IMR-90 (cell line): ENCODE measurements around the gene LARP1. TPM values are rescaled to one million over a fixed set of nuclear protein-coding genes. Genes with fewer than 3 reads are reported as not detected.

Source experiments
- ATAC-seq: fragments of 200-7000 bp; cut with Tn5 transposase; 2 replicates; pipeline ENCODE4 v1.9.1; 2020; ENCODE audit warnings: low read depth, mild to moderate bottlenecking, moderate library complexity
- BruUV-seq: library from RNA; stranded (reverse); fragments of 400-500 nt; replicated peaks from 2 replicates; lab custom pipeline; 2021; lab: Mats Ljungman, UMichigan
- CTCF ChIA-PET: fragments of 300-600 bp; formaldehyde crosslinking; extraction: SDS; loops from one replicate; lab custom pipeline; 2021; ENCODE audit warnings: antibody characterized with exemption; lab: Yijun Ruan, JAX
- POLR2A ChIA-PET: fragments of 300-600 bp; sonication (Branson Sonifier 250); formaldehyde crosslinking; loops from one replicate; lab custom pipeline; 2022; ENCODE audit warnings: antibody characterized with exemption; ENCODE audit not compliant: unreplicated experiment; lab: Charles Lee
- DNase-seq: peaks from one replicate; pipeline ENCODE4 v3.0.0; 2013
- H2AFZ ChIP-seq: replicated peaks from 2 replicates; pipeline ENCODE3; 2013; ENCODE audit warnings: low read length, mild to moderate bottlenecking; ENCODE audit not compliant: poor library complexity
- H2AK5ac ChIP-seq: 2 replicates; pipeline ENCODE4 v1.6.1; 2013; ENCODE audit warnings: low read depth, low read length, inconsistent platforms
- H2AK9ac ChIP-seq: replicated peaks from 2 replicates; pipeline ENCODE3; 2013; ENCODE audit warnings: mild to moderate bottlenecking, low read depth, low read length, moderate library complexity; ENCODE audit not compliant: poor library complexity
- H2BK120ac ChIP-seq: 2 replicates; pipeline ENCODE4 v1.6.1; 2013; ENCODE audit warnings: low read depth, low read length, inconsistent platforms
- H2BK15ac ChIP-seq: 3 replicates; pipeline ENCODE4 v1.6.1; 2013; ENCODE audit warnings: low read depth, low read length, inconsistent platforms
- H2BK20ac ChIP-seq: 2 replicates; pipeline ENCODE4 v1.6.1; 2013; ENCODE audit warnings: low read depth, mild to moderate bottlenecking, inconsistent platforms, low read length, moderate library complexity
- H2BK5ac ChIP-seq: 2 replicates; pipeline ENCODE4 v1.6.1; 2013; ENCODE audit warnings: mild to moderate bottlenecking, low read depth, low read length, inconsistent platforms; ENCODE audit not compliant: poor library complexity, severe bottlenecking
- H3K14ac ChIP-seq: replicated peaks from 2 replicates; pipeline ENCODE4 v1.6.1; 2013; ENCODE audit warnings: low read depth, low read length, inconsistent platforms
- H3K18ac ChIP-seq: 2 replicates; pipeline ENCODE4 v1.6.1; 2013; ENCODE audit warnings: low read depth, low read length, control low read depth
- H3K23ac ChIP-seq: 2 replicates; pipeline ENCODE4 v1.6.1; 2013; ENCODE audit warnings: low read depth, low read length, inconsistent platforms
- H3K27ac ChIP-seq: 2 replicates; pipeline ENCODE4 v1.5.1; 2013; ENCODE audit warnings: mild to moderate bottlenecking, control low read depth, low read length; ENCODE audit not compliant: insufficient read depth
- H3K27me3 ChIP-seq: 2 replicates; pipeline ENCODE4 v1.6.1; 2013; ENCODE audit warnings: low read length; ENCODE audit not compliant: control insufficient read depth, insufficient read depth
- H3K36me3 ChIP-seq: 2 replicates; pipeline ENCODE4 v1.6.1; 2013; ENCODE audit warnings: low read length, mixed read lengths; ENCODE audit not compliant: control insufficient read depth, insufficient read depth
- H3K4ac ChIP-seq: 2 replicates; pipeline ENCODE4 v1.6.1; 2013; ENCODE audit warnings: low read depth, low read length, inconsistent platforms
- H3K4me1 ChIP-seq: 2 replicates; pipeline ENCODE4 v1.6.1; 2013; ENCODE audit warnings: low read length, mixed read lengths; ENCODE audit not compliant: control insufficient read depth, insufficient read depth
- H3K4me2 ChIP-seq: 2 replicates; pipeline ENCODE4 v1.6.1; 2013; ENCODE audit warnings: low read depth, mild to moderate bottlenecking, control low read depth, low read length, moderate library complexity
- H3K4me3 ChIP-seq: 2 replicates; pipeline ENCODE4 v1.5.1; 2013; ENCODE audit warnings: low read depth, mild to moderate bottlenecking, control low read depth, low read length, moderate library complexity; ENCODE audit not compliant: insufficient read depth
- H3K56ac ChIP-seq: 2 replicates; pipeline ENCODE4 v1.6.1; 2013; ENCODE audit warnings: low read length, inconsistent platforms; ENCODE audit not compliant: insufficient read depth; ENCODE audit errors: extremely low read depth
- H3K79me1 ChIP-seq, 2 experiments: 2 replicates each; pipeline ENCODE4 v1.6.1; 2013; ENCODE audit warnings: low read length in 2 of 2, inconsistent platforms in 1 of 2, low read depth in 1 of 2
- H3K9ac ChIP-seq: 2 replicates; pipeline ENCODE4 v1.6.1; 2013; ENCODE audit warnings: low read depth, low read length, control low read depth
- H3K9me1 ChIP-seq: 2 replicates; pipeline ENCODE4 v1.6.1; 2013; ENCODE audit warnings: low read length, inconsistent platforms; ENCODE audit not compliant: insufficient read depth
- H3K9me3 ChIP-seq: 2 replicates; pipeline ENCODE4 v1.6.1; 2013; ENCODE audit warnings: low read length; ENCODE audit not compliant: control insufficient read depth, insufficient read depth
- H4K20me1 ChIP-seq: 2 replicates; pipeline ENCODE4 v1.6.1; 2013; ENCODE audit warnings: low read length, inconsistent platforms; ENCODE audit not compliant: insufficient read depth
- H4K5ac ChIP-seq: 2 replicates; pipeline ENCODE4 v1.6.1; 2013; ENCODE audit warnings: mild to moderate bottlenecking, low read depth, low read length, control low read depth
- H4K8ac ChIP-seq, 2 experiments: 2 replicates each; pipeline ENCODE4 v1.6.1; 2013; ENCODE audit warnings: low read depth in 2 of 2, low read length in 2 of 2, control low read depth in 1 of 2, inconsistent platforms in 1 of 2
- H4K91ac ChIP-seq: 2 replicates; pipeline ENCODE4 v1.6.1; 2013; ENCODE audit warnings: low read depth, low read length, inconsistent platforms; ENCODE audit not compliant: insufficient read depth
- NFE2L2 ChIP-seq: fragments of 150-350 bp; IDR thresholded peaks from 2 replicates; pipeline ENCODE4 v1.6.1; 2016; ENCODE audit warnings: low read depth, mild to moderate bottlenecking, low read length
- POLR2A ChIP-seq: IDR thresholded peaks from 2 replicates; pipeline ENCODE4 v1.6.1; 2012; ENCODE audit warnings: mild to moderate bottlenecking, low read depth, low read length
- RAD21 ChIP-seq: IDR thresholded peaks from 2 replicates; pipeline ENCODE4 v1.6.1; 2012; ENCODE audit warnings: low read length, improper control_type of control experiment
- RCOR1 ChIP-seq: IDR thresholded peaks from 2 replicates; pipeline ENCODE4 v1.6.1; 2012; ENCODE audit warnings: mild to moderate bottlenecking, low read length, improper control_type of control experiment; ENCODE audit not compliant: insufficient replicate concordance
- WGBS, 2 experiments: methylation state at CpG; one replicate each; pipeline versions ENCODE4 v1.1.5 to v1.1.7; 2013; ENCODE audit warnings: missing lambda C conversion rate in 2 of 2; ENCODE audit not compliant: insufficient read length in 1 of 2; ENCODE audit errors: extremely low coverage in 2 of 2; 5-methylcytosine and 5-hydroxymethylcytosine counted together
- dilution Hi-C: fragments of 300-500 bp; cut with HindIII; formaldehyde crosslinking; loops from one replicate; pipeline ENCODE4 v1.14.3; 2018; ENCODE audit warnings: low sequenced_read_pairs; ENCODE audit not compliant: unreplicated experiment
- in situ Hi-C: fragments of 300-500 bp; cut with MboI; formaldehyde crosslinking; loops from 3 replicates; pipeline ENCODE4 v1.14.3; 2019; ENCODE audit warnings: low sequenced_read_pairs, inconsistent platforms, mixed read lengths
- intact Hi-C: fragments of 100-400 bp; cut with micrococcal nuclease; formaldehyde crosslinking; loops from 2 replicates; pipeline ENCODE4 v1.10.0; 2022
- polyA plus RNA-seq, 3 experiments: library from polyadenylated mRNA; depleted of rRNA; stranded (reverse); fragments of >200 nt; gene quantifications; 2 replicates each; pipeline ENCODE4 v1.2.3, GENCODE V29; 2012; ENCODE audit warnings: low replicate concordance in 1 of 3
- total RNA-seq: library from RNA; depleted of rRNA; stranded (reverse); fragments of >200 nt; gene quantifications from 2 replicates; pipeline ENCODE4 v1.2.3, GENCODE V29; 2012

LARP1 gene
- total and polyA plus RNA-seq, 2 of the 4 experiments (the other 2 are of a cell fraction): 47.3 to 77.4 TPM

GRCh38 chr5:154783774-154784460 is 28.7 kb downstream of the LARP1 start:
- Histone ChIP-seq H4K5ac (no peak overlapping the region), H2BK120ac (no peak overlapping the region), H3K79me1 (peaks cover 27 to 91% of the 10 kb centered on the region in 2 experiments), H2AFZ (no peak overlapping the region), H3K23ac (no peak overlapping the region), H2BK15ac (no peak overlapping the region), H3K36me3 (no peaks in the 10 kb centered on the region), H4K20me1 (peaks cover 99% of the 10 kb centered on the region), H3K56ac (no peak overlapping the region), H3K4me1 (peaks cover 28% of the 10 kb centered on the region), H2AK5ac (no peak overlapping the region), H3K4me2 (no peak overlapping the region), H3K9me3 (no peaks in the 10 kb centered on the region), H4K8ac (no peak overlapping the region), H3K4me3 (no peak overlapping the region), H4K91ac (no peak overlapping the region), H3K18ac (no peak overlapping the region), H2BK20ac (no peak overlapping the region), H3K27me3 (no peaks in the 10 kb centered on the region), H3K4ac (no peak overlapping the region), H2AK9ac (no peak overlapping the region), H3K9me1 (peaks cover 46% of the 10 kb centered on the region), H3K14ac (no peak overlapping the region), H3K9ac (no peak overlapping the region), H3K27ac (no peak overlapping the region), H2BK5ac (no peak overlapping the region)
- 85% methylated on average over 2 of the region's 11 CpGs; no CpG with 5 or more reads in 1 of the 2 experiments for WGBS, 2 experiments
- peak; percentile 32 for DNase-seq
- ChIA-PET CTCF (no interaction called here), POLR2A (no interaction called here)
- ATAC-seq: 0 out of 2 replicates have a peak, but pooled peaks have one; percentile 16
- dilution Hi-C loops (no loop called here), in situ Hi-C loops (no loop called here), intact Hi-C loops (no loop called here)
- TF ChIP-seq RCOR1 (no peak), RAD21 (no peak), NFE2L2 (no peak), POLR2A (no peak)
- no TSS peak for BruUV-seq
